Tibial artery (tissue), 4 donors: ENCODE measurements around the gene TRDMT1.

Experiments used
- DNase-seq, 2 donors: peaks; one replicate each; pipeline ENCODE4 v3.0.0-alpha.2; 2019
- H3K27ac ChIP-seq, 2 donors: fragments of 200-600 bp; sonication (generic) in 1 of 2; 1 replicate in 1 of 2; 2 replicates in 1 of 2; pipeline ENCODE4 v1.5.1; 2018 to 2019; ENCODE audit warnings: mild to moderate bottlenecking in 1 of 2
- H3K27me3 ChIP-seq, 2 donors: fragments of 200-600 bp; sonication (generic) in 1 of 2; one replicate each; pipeline versions ENCODE4 v1.5.1 to v1.6.0; 2016 to 2019
- H3K36me3 ChIP-seq, 3 donors: fragments of 200-600 bp; sonication (generic) in 2 of 3; one replicate each; pipeline ENCODE4 v1.5.1; 2016 to 2019; ENCODE audit warnings: mild to moderate bottlenecking in 2 of 3
- H3K4me1 ChIP-seq, 4 donors: fragments of 200-600 bp; sonication (generic) in 2 of 4; 1 replicate in 3 of 4; 2 replicates in 1 of 4; pipeline ENCODE4 v1.5.1; 2016 to 2019
- H3K4me3 ChIP-seq, 2 donors: fragments of 200-600 bp; sonication (generic) in 1 of 2; 1 replicate in 1 of 2; 2 replicates in 1 of 2; pipeline ENCODE4 v1.5.1; 2018 to 2019; ENCODE audit warnings: mild to moderate bottlenecking in 2 of 2
- H3K9me3 ChIP-seq, 3 donors: fragments of 200-600 bp; sonication (generic) in 1 of 3; one replicate each; pipeline ENCODE4 v1.5.1; 2016 to 2019
- CTCF ChIP-seq, 2 experiments: fragments of 200-600 bp in 1 of 2; fragments of 450-650 bp in 1 of 2; IDR thresholded peaks; one replicate each; pipeline ENCODE4 v1.5.1; 2017 to 2019; ENCODE audit warnings: antibody characterized with exemption in 2 of 2, mild to moderate bottlenecking in 1 of 2, moderate library complexity in 1 of 2
- intact Hi-C: fragments of 100-400 bp; cut with DNase I; formaldehyde crosslinking; loops from one replicate; pipeline ENCODE4 v1.15.0; 2023; ENCODE audit warnings: low total_unique reads

TRDMT1 gene

GRCh38 chr10:17190602-17191001, 10.9 kb downstream of the TRDMT1 start:
- no peak for TF ChIP-seq CTCF (IDR thresholded peaks at IDR 0.05)
- H3K36me3 ChIP-seq, result no peaks in the 10 kb centered on the region
- no peak overlapping the region for H3K4me3 ChIP-seq
- intact Hi-C loops, result no loop called here
- H3K4me1 ChIP-seq, result peaks cover 0 to 24% (median 6%) of the 10 kb centered on the region in 4 donors
- peak overlapping the region in 1 of 2 donors; percentile 47 for H3K27ac ChIP-seq
- no peak for DNase-seq
- no peaks in the 10 kb centered on the region for H3K27me3 ChIP-seq
- H3K9me3 ChIP-seq, result no peaks in the 10 kb centered on the region

GRCh38 chr10:17188644-17189172, 12.8 kb downstream of the TRDMT1 start:
- TF ChIP-seq CTCF (IDR thresholded peaks at IDR 0.05), result no peak
- DNase-seq, result no peak
- H3K36me3 ChIP-seq, result no peaks in the 10 kb centered on the region
- no peak overlapping the region for H3K4me3 ChIP-seq
- no peaks in the 10 kb centered on the region for H3K27me3 ChIP-seq
- H3K27ac ChIP-seq, result peak overlapping the region in 1 of 2 donors; percentile 23
- no peaks in the 10 kb centered on the region for H3K9me3 ChIP-seq
- intact Hi-C loops, result no loop called here
- peaks cover 0 to 24% (median 6%) of the 10 kb centered on the region in 4 donors for H3K4me1 ChIP-seq

- Histone ChIP-seq H3K4me3 (no peak overlapping the region), H3K27ac (no peak overlapping the region), H3K36me3 (no peaks in the 10 kb centered on the region), H3K4me1 (peaks cover 0 to 22% (median 5%) of the 10 kb centered on the region in 4 donors), H3K9me3 (no peaks in the 10 kb centered on the region), H3K27me3 (no peaks in the 10 kb centered on the region)
- no peak for TF ChIP-seq CTCF (IDR thresholded peaks at IDR 0.05)
- DNase-seq, result no peak
- intact Hi-C loops, result no loop called here
Observed at GRCh38 chr10:17185873-17186272, 15.6 kb downstream of the TRDMT1 start.

- H3K9me3 ChIP-seq, result no peaks in the 10 kb centered on the region
- H3K27me3 ChIP-seq, result no peaks in the 10 kb centered on the region
- H3K27ac ChIP-seq, result no peak overlapping the region
- no peaks in the 10 kb centered on the region for H3K36me3 ChIP-seq
- intact Hi-C loops, result no loop called here
- no peak for TF ChIP-seq CTCF (IDR thresholded peaks at IDR 0.05)
- no peak overlapping the region for H3K4me3 ChIP-seq
- H3K4me1 ChIP-seq, result peaks cover 0 to 20% (median 6%) of the 10 kb centered on the region in 4 donors
- no peak for DNase-seq
Observed at GRCh38 chr10:17183110-17183509, 18.4 kb downstream of the TRDMT1 start.

- TF ChIP-seq CTCF (IDR thresholded peaks at IDR 0.05), result no peak
- Histone ChIP-seq H3K9me3 (no peaks in the 10 kb centered on the region), H3K36me3 (no peaks in the 10 kb centered on the region), H3K4me3 (no peak overlapping the region), H3K27me3 (no peaks in the 10 kb centered on the region), H3K4me1 (peaks cover 0 to 21% (median 6%) of the 10 kb centered on the region in 4 donors), H3K27ac (no peak overlapping the region)
- no peak for DNase-seq
- intact Hi-C loops, result no loop called here
Observed at GRCh38 chr10:17181751-17182150, 19.7 kb downstream of the TRDMT1 start.

- H3K4me1 ChIP-seq, result peaks cover 0 to 26% (median 6%) of the 10 kb centered on the region in 4 donors
Observed at GRCh38 chr10:17181110-17181509, 20.4 kb downstream of the TRDMT1 start.

More at GRCh38 chr10:17181110-17181509, 20.4 kb downstream of the TRDMT1 start:
- H3K4me3 ChIP-seq, result no peak overlapping the region
- TF ChIP-seq CTCF (IDR thresholded peaks at IDR 0.05), result no peak
- H3K27me3 ChIP-seq, result no peaks in the 10 kb centered on the region
- H3K9me3 ChIP-seq, result no peaks in the 10 kb centered on the region
- H3K36me3 ChIP-seq, result no peaks in the 10 kb centered on the region
- intact Hi-C loops, result no loop called here
- no peak overlapping the region for H3K27ac ChIP-seq
- no peak for DNase-seq
